GM21423 (cell line): ENCODE results near the gene FOXE1.

Experiments
- ATAC-seq: cut with Tn5 transposase; IDR thresholded peaks from one replicate; pipeline ENCODE4 v1.9.1; 2021; ENCODE audit warnings: mild to moderate bottlenecking, moderate library complexity; ENCODE audit not compliant: unreplicated experiment

FOXE1 gene

GRCh38 chr9:97848215-97848479 is 4.9 kb upstream of the FOXE1 start:
- no peak for ATAC-seq

- ATAC-seq: no peak
Observed at GRCh38 chr9:97848480-97849237, 4.4 kb upstream of the FOXE1 start.

- ATAC-seq: no peak
Observed at GRCh38 chr9:97849980-97850379, 3.0 kb upstream of the FOXE1 start.

- ATAC-seq: no peak
Observed at GRCh38 chr9:97850746-97851445, 2.1 kb upstream of the FOXE1 start.

GRCh38 chr9:97851446-97851883 is 1.6 kb upstream of the FOXE1 start:
- no peak for ATAC-seq

- ATAC-seq: no peak
Observed at GRCh38 chr9:97852001-97852398, 1.0 kb upstream of the FOXE1 start.

GRCh38 chr9:97852399-97853055 is 499 bp upstream of the FOXE1 start:
- no peak for ATAC-seq

GRCh38 chr9:97853844-97854695 is 1.0 kb downstream of the FOXE1 start:
- no peak for ATAC-seq

- no peak for ATAC-seq
Observed at GRCh38 chr9:97854696-97855485, 1.9 kb downstream of the FOXE1 start.

GRCh38 chr9:97855486-97855875 is 2.5 kb downstream of the FOXE1 start:
- ATAC-seq: no peak

- no peak for ATAC-seq
Observed at GRCh38 chr9:97855899-97856298, 2.9 kb downstream of the FOXE1 start.

- no peak for ATAC-seq
Observed at GRCh38 chr9:97856857-97857605, 4.0 kb downstream of the FOXE1 start.

- no peak for ATAC-seq
Observed at GRCh38 chr9:97857606-97858392, 4.8 kb downstream of the FOXE1 start.

- no peak for ATAC-seq
Observed at GRCh38 chr9:97858393-97858713, 5.3 kb downstream of the FOXE1 start.

GRCh38 chr9:97858826-97859225 is 5.8 kb downstream of the FOXE1 start:
- ATAC-seq: no peak

- ATAC-seq: no peak
Observed at GRCh38 chr9:97859346-97859745, 6.3 kb downstream of the FOXE1 start.

- no peak for ATAC-seq
Observed at GRCh38 chr9:97860451-97861147, 7.6 kb downstream of the FOXE1 start.

- no peak for ATAC-seq
Observed at GRCh38 chr9:97861148-97861475, 8.1 kb downstream of the FOXE1 start.

- ATAC-seq: no peak
Observed at GRCh38 chr9:97863314-97863713, 10.3 kb downstream of the FOXE1 start.
